Mesenchymal stem cell (in vitro differentiated cells and primary cell): Measurements from ENCODE around the gene CLK2.
A peak's percentile ranks its signal among the peaks of the same experiment; 100 is the strongest.
"Not testable (repeated sequence)": the region's sequence is repeated elsewhere in the genome, so short reads cannot be mapped to it uniquely, and the experiment has no call there.

Source experiments
- DNase-seq: peaks from one replicate; pipeline ENCODE4 v3.0.0-alpha.2; 2013
- H2AFZ ChIP-seq: one replicate; pipeline ENCODE4 v1.6.1; 2013; ENCODE audit warnings: low read depth, mild to moderate bottlenecking, control low read depth, inconsistent platforms, low read length, moderate library complexity
- H2AK5ac ChIP-seq: 2 replicates; pipeline ENCODE4 v1.6.1; 2013; ENCODE audit warnings: low read length, moderate library complexity, mild to moderate bottlenecking, inconsistent platforms; ENCODE audit not compliant: severe bottlenecking
- H2BK120ac ChIP-seq: one replicate; pipeline ENCODE4 v1.6.1; 2013; ENCODE audit warnings: low read depth, mild to moderate bottlenecking, inconsistent platforms, low read length, moderate library complexity
- H2BK12ac ChIP-seq, 2 experiments: one replicate each; pipeline ENCODE4 v1.6.1; 2013; ENCODE audit warnings: inconsistent platforms in 2 of 2, low read length in 2 of 2, mild to moderate bottlenecking in 2 of 2, moderate library complexity in 2 of 2, control low read depth in 1 of 2
- H2BK15ac ChIP-seq: one replicate; pipeline ENCODE4 v1.6.1; 2013; ENCODE audit warnings: mild to moderate bottlenecking, low read depth, inconsistent platforms; ENCODE audit not compliant: poor library complexity, severe bottlenecking
- H2BK5ac ChIP-seq: 2 replicates; pipeline ENCODE4 v1.6.1; 2013; ENCODE audit warnings: low read depth, mild to moderate bottlenecking, low read length, control low read depth, inconsistent platforms; ENCODE audit not compliant: poor library complexity, severe bottlenecking
- H3K14ac ChIP-seq, 2 experiments: one replicate each; pipeline ENCODE4 v1.6.1; 2013; ENCODE audit warnings: inconsistent platforms in 2 of 2, low read length in 2 of 2, control low read depth in 1 of 2, mild to moderate bottlenecking in 1 of 2, moderate library complexity in 1 of 2
- H3K18ac ChIP-seq, 2 experiments: one replicate each; pipeline ENCODE4 v1.6.1; 2013; ENCODE audit warnings: inconsistent platforms in 2 of 2, low read length in 2 of 2, control low read depth in 1 of 2, low read depth in 1 of 2, mild to moderate bottlenecking in 1 of 2
- H3K23ac ChIP-seq, 2 experiments: one replicate each; pipeline ENCODE4 v1.6.1; 2013; ENCODE audit warnings: inconsistent platforms in 2 of 2, low read length in 2 of 2, mild to moderate bottlenecking in 2 of 2, moderate library complexity in 2 of 2, control low read depth in 1 of 2
- H3K27ac ChIP-seq: 2 replicates; pipeline ENCODE4 v1.5.1; 2013; ENCODE audit warnings: mild to moderate bottlenecking, moderate library complexity, low read length, control low read depth, inconsistent platforms; ENCODE audit not compliant: poor library complexity, severe bottlenecking
- H3K27me3 ChIP-seq, 2 experiments: 2 replicates each; pipeline versions ENCODE4 v1.6.1 to v1.7.0; 2013; ENCODE audit warnings: low read length in 2 of 2, mild to moderate bottlenecking in 2 of 2, moderate library complexity in 2 of 2, control low read depth in 1 of 2, inconsistent platforms in 1 of 2; ENCODE audit not compliant: control insufficient read depth in 1 of 2, insufficient read depth in 1 of 2
- H3K36me3 ChIP-seq, 2 experiments: 2 replicates each; pipeline versions ENCODE4 v1.6.1 to v1.7.0; 2013; ENCODE audit warnings: low read length in 2 of 2, control low read depth in 1 of 2, inconsistent platforms in 1 of 2, low read depth in 1 of 2, mild to moderate bottlenecking in 1 of 2; ENCODE audit not compliant: insufficient read depth in 2 of 2, control insufficient read depth in 1 of 2
- H3K4ac ChIP-seq, 2 experiments: one replicate each; pipeline ENCODE4 v1.6.1; 2013; ENCODE audit warnings: inconsistent platforms in 2 of 2, low read length in 2 of 2, mild to moderate bottlenecking in 2 of 2, moderate library complexity in 2 of 2, control low read depth in 1 of 2, low read depth in 1 of 2
- H3K4me1 ChIP-seq: 2 replicates; pipeline ENCODE4 v1.6.1; 2013; ENCODE audit warnings: low read depth, low read length, control low read depth; ENCODE audit not compliant: control insufficient read depth, insufficient read depth
- H3K4me2 ChIP-seq: 2 replicates; pipeline ENCODE4 v1.6.1; 2013; ENCODE audit warnings: low read length, mild to moderate bottlenecking, inconsistent platforms; ENCODE audit not compliant: poor library complexity, severe bottlenecking
- H3K4me3 ChIP-seq, 2 experiments: 2 replicates each; pipeline versions ENCODE4 v1.5.1 to v1.7.0; 2013; ENCODE audit warnings: low read length in 2 of 2, mild to moderate bottlenecking in 2 of 2, control low read depth in 1 of 2, low read depth in 1 of 2; ENCODE audit not compliant: insufficient read depth in 1 of 2
- H3K79me1 ChIP-seq: replicated peaks from 2 replicates; pipeline ENCODE4 v1.6.1; 2013; ENCODE audit warnings: mild to moderate bottlenecking, control low read depth, low read length, inconsistent platforms; ENCODE audit not compliant: poor library complexity, severe bottlenecking
- H3K9ac ChIP-seq: 2 replicates; pipeline ENCODE4 v1.7.0; 2013; ENCODE audit warnings: mild to moderate bottlenecking, low read length, moderate library complexity
- H3K9me3 ChIP-seq: 2 replicates; pipeline ENCODE4 v1.7.0; 2013; ENCODE audit warnings: mild to moderate bottlenecking, low read length; ENCODE audit not compliant: control insufficient read depth
- H4K8ac ChIP-seq: one replicate; pipeline ENCODE4 v1.6.1; 2013; ENCODE audit warnings: inconsistent platforms, mild to moderate bottlenecking, low read length, moderate library complexity
- H4K91ac ChIP-seq: one replicate; pipeline ENCODE4 v1.6.1; 2013; ENCODE audit warnings: mild to moderate bottlenecking, low read length, inconsistent platforms
- WGBS: methylation state at CpG from one replicate; pipeline ENCODE4 v1.1.7; 2013; ENCODE audit warnings: mixed read lengths; 5-methylcytosine and 5-hydroxymethylcytosine counted together

CLK2 gene

DNA sequence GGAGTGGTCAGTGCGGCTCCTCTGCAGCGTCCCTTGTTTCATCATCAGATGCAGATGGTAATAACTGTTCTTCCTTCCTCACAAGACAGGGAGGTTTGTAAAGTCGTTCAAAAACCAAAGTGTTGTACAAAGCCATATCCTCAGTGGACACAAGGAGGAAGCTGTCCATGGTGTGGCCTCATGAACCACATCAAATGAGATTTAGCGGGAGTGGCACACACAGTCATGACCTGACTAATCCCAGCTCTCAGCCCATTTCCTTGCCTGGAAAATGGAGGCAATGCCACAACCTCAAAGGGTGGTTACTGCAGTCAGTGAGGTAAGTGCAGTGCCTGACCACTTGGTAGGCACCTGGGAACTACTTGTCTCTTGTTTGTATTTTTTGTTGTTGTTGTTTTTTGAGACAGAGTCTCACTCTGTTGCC is 31.5 kb downstream of the CLK2 start:
- Histone ChIP-seq H3K36me3 (peaks cover 23 to 31% of the 10 kb centered on the region in 2 experiments), H3K9me3 (no peaks in the 10 kb centered on the region), H4K8ac (peak overlapping the region; percentile 62), H3K14ac (no peak overlapping the region), H3K18ac (no peak overlapping the region), H2BK12ac (peak overlapping the region in 1 of 2 experiments; percentile 65), H2BK120ac (no peak overlapping the region), H3K9ac (no peak overlapping the region), H3K27ac (no peak overlapping the region), H3K4ac (no peak overlapping the region), H2BK5ac (no peak overlapping the region), H2AK5ac (no peak overlapping the region), H3K79me1 (peaks cover 4% of the 10 kb centered on the region), H2AFZ (no peak overlapping the region), H3K4me2 (no peak overlapping the region), H3K23ac (no peak overlapping the region), H3K4me3 (no peak overlapping the region), H3K4me1 (peaks cover 11% of the 10 kb centered on the region), H2BK15ac (no peak overlapping the region), H4K91ac (peak overlapping the region; percentile 23), H3K27me3 (no peaks in the 10 kb centered on the region)
- 87% methylated on average over 4 of the region's 4 CpGs for WGBS
- DNase-seq: no peak

DNA sequence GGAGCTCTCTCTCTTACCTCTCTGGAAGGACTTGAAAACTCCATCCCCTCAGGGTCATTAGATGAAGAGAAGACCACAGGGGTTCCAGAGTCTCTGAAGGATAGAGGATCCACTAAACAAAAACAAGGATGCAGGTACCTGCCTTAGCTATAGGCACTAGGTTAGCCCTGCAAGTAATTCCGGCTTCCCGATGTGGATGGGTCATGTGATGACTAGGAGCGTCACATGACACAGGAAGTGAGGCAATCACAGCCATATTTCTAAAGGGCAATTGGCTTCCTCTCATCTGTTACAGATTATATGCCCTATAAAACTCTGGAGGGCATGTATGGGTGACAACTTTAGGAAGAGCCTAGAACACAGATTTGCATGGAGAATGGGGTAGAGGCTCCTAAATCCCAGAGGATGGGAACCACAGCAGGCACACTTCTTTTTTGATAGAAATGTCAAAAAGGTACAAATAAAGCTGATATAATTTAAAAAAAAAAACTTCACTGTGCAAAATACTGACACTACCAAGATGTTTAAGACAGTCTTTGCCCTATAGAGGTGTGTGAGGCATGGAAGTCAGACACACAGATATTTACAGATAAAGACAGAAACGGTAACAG is 32.1 kb downstream of the CLK2 start:
- Histone ChIP-seq H2BK120ac (no peak overlapping the region), H3K4me1 (peaks cover 11% of the 10 kb centered on the region), H3K36me3 (peaks cover 27 to 31% of the 10 kb centered on the region in 2 experiments), H3K14ac (no peak overlapping the region), H2AK5ac (no peak overlapping the region), H3K9ac (peak overlapping the region; percentile 66), H2BK12ac (no peak overlapping the region), H2BK5ac (no peak overlapping the region), H3K79me1 (peaks cover 4% of the 10 kb centered on the region), H3K27ac (no peak overlapping the region), H3K4me2 (peak overlapping the region; percentile 56), H3K4ac (peak overlapping the region in 1 of 2 experiments; percentile 64), H3K23ac (no peak overlapping the region), H3K9me3 (no peaks in the 10 kb centered on the region), H3K18ac (no peak overlapping the region), H3K27me3 (no peaks in the 10 kb centered on the region), H4K91ac (no peak overlapping the region), H3K4me3 (peak overlapping the region in 1 of 2 experiments; percentile 71), H4K8ac (no peak overlapping the region), H2AFZ (no peak overlapping the region), H2BK15ac (no peak overlapping the region)
- 22% methylated on average over 4 of the region's 4 CpGs for WGBS
- DNase-seq: peak; percentile 87

DNA sequence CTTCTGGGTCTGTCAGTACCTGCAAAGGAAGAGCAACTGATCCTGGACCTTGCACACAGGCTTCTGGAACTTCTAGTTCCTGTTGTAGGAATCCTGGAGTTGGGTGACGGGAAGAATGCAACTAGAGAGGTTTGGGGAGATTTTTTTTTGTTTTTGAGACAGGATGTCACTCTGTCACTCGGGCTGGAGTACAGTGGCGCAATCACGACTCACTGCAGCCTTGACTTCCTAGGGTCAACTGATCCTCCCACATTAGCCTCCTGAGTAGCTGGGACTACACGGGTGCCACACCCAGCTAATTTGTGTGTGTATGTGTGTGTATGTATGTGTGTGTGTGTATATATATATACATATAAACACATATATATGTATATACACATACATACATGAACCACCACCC is 36.9 kb downstream of the CLK2 start:
- H3K4ac ChIP-seq: no peak overlapping the region
- no peak overlapping the region for H2BK5ac ChIP-seq
- H3K27me3 ChIP-seq: no peaks in the 10 kb centered on the region
- H3K27ac ChIP-seq: no peak overlapping the region
- H3K9me3 ChIP-seq: no peaks in the 10 kb centered on the region
- H3K4me1 ChIP-seq: peaks cover 10% of the 10 kb centered on the region
- no peak overlapping the region for H3K9ac ChIP-seq
- 65% methylated on average over 4 of the region's 5 CpGs for WGBS
- no peak overlapping the region for H2BK120ac ChIP-seq
- H3K4me3 ChIP-seq: no peak overlapping the region
- DNase-seq: no peak
- peaks cover 39 to 40% of the 10 kb centered on the region in 2 experiments for H3K36me3 ChIP-seq
- no peak overlapping the region for H3K14ac ChIP-seq
- H4K91ac ChIP-seq: no peak overlapping the region
- no peak overlapping the region for H3K18ac ChIP-seq
- H3K4me2 ChIP-seq: no peak overlapping the region
- H2BK12ac ChIP-seq: no peak overlapping the region
- no peak overlapping the region for H4K8ac ChIP-seq
- H2BK15ac ChIP-seq: no peak overlapping the region
- H2AFZ ChIP-seq: no peak overlapping the region
- no peak overlapping the region for H3K23ac ChIP-seq
- H3K79me1 ChIP-seq: peaks cover 4% of the 10 kb centered on the region
- H2AK5ac ChIP-seq: no peak overlapping the region

DNA sequence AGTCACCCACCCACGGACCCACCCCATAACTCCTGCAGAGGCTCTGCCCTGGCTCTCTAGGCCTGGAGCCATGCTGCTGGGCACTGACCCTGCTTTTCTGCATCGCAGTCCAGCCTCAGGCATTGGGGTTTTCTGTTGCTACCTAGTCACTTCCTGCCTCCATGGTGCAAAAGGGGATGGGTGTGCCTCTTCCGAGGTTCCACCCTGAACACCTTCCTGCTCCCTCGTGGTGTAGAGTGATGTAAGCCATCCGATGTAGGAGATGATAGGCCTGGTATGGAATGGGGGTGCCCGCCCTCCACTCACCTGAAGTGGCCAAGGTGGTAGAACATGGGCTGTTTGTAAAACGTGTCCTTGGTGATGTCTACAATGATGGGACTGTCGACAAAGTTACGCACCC is 37.9 kb downstream of the CLK2 start:
- not testable (repeated sequence) for DNase-seq, H2AFZ ChIP-seq, H3K14ac ChIP-seq, H2BK12ac ChIP-seq, H4K8ac ChIP-seq, H3K79me1 ChIP-seq, H2AK5ac ChIP-seq, H3K4me2 ChIP-seq, H3K27ac ChIP-seq, H3K23ac ChIP-seq, H2BK15ac ChIP-seq, H3K27me3 ChIP-seq, H3K4me1 ChIP-seq, H3K9me3 ChIP-seq, H3K4ac ChIP-seq, H3K18ac ChIP-seq, H2BK5ac ChIP-seq, H3K4me3 ChIP-seq, H4K91ac ChIP-seq, H2BK120ac ChIP-seq, H3K9ac ChIP-seq
- peaks cover 39 to 40% of the 10 kb centered on the region in 2 experiments for H3K36me3 ChIP-seq
- WGBS: 91% methylated on average over 4 of the region's 9 CpGs
